Endodermal cell (in vitro differentiated cells): ENCODE results near the gene PLPP4. TPM values are rescaled to one million over a fixed set of nuclear protein-coding genes. Genes with fewer than 3 reads are reported as not detected.

Experiments used
- DNase-seq: peaks from one replicate; pipeline ENCODE4 v3.0.0-alpha.2; 2017
- H3K27ac ChIP-seq: 2 replicates; pipeline ENCODE4 v1.5.1; 2013; ENCODE audit warnings: mild to moderate bottlenecking, low read depth, low read length, moderate library complexity
- H3K27me3 ChIP-seq: 2 replicates; pipeline ENCODE4 v1.6.1; 2013; ENCODE audit warnings: mild to moderate bottlenecking, low read length, moderate library complexity; ENCODE audit not compliant: insufficient read depth, control insufficient read depth, poor library complexity, severe bottlenecking
- H3K36me3 ChIP-seq: 2 replicates; pipeline ENCODE4 v1.7.0; 2013; ENCODE audit warnings: mild to moderate bottlenecking, low read length, moderate library complexity; ENCODE audit not compliant: control insufficient read depth, insufficient read depth
- H3K4me1 ChIP-seq: one replicate; pipeline ENCODE4 v1.7.0; 2013; ENCODE audit warnings: low read length; ENCODE audit not compliant: control insufficient read depth, insufficient read depth
- H3K4me3 ChIP-seq: 2 replicates; pipeline ENCODE4 v1.5.1; 2013; ENCODE audit warnings: mild to moderate bottlenecking, low read length, moderate library complexity
- H3K9ac ChIP-seq: 2 replicates; pipeline ENCODE4 v1.6.1; 2013; ENCODE audit warnings: mild to moderate bottlenecking, low read length, moderate library complexity; ENCODE audit not compliant: poor library complexity, severe bottlenecking; ENCODE audit errors: extremely low read depth
- H3K9me3 ChIP-seq: 2 replicates; pipeline ENCODE4 v1.6.1; 2013; ENCODE audit warnings: mild to moderate bottlenecking, low read length, moderate library complexity; ENCODE audit not compliant: control insufficient read depth
- H3K27ac Mint-ChIP-seq: 2 replicates; pipeline ENCODE4 v1.8.0; 2020; ENCODE audit warnings: mixed read lengths
- H3K27me3 Mint-ChIP-seq: 2 replicates; pipeline ENCODE4 v1.8.0; 2021; ENCODE audit warnings: mild to moderate bottlenecking, mixed read lengths; ENCODE audit not compliant: insufficient read depth
- H3K36me3 Mint-ChIP-seq: 2 replicates; pipeline ENCODE4 v1.8.0; 2020; ENCODE audit warnings: low read depth, mixed read lengths
- H3K4me1 Mint-ChIP-seq: 2 replicates; pipeline ENCODE4 v1.8.0; 2020; ENCODE audit warnings: mixed read lengths
- H3K4me3 Mint-ChIP-seq: 2 replicates; pipeline ENCODE4 v1.8.0; 2020; ENCODE audit warnings: mild to moderate bottlenecking, moderate library complexity, mixed read lengths
- H3K9me3 Mint-ChIP-seq: 2 replicates; pipeline ENCODE4 v1.8.0; 2020; ENCODE audit warnings: mild to moderate bottlenecking, mixed read lengths
- CTCF ChIP-seq: fragments of 200-600 bp; sonication (generic); conservative IDR thresholded peaks from 2 replicates; pipeline ENCODE4 v1.5.0; 2021; ENCODE audit warnings: antibody characterized with exemption, mild to moderate bottlenecking
- WGBS, 2 experiments: methylation state at CpG; one replicate each; pipeline versions ENCODE4 v1.1.5 to v1.1.7; 2013; ENCODE audit warnings: missing lambda C conversion rate in 2 of 2, mixed read lengths in 1 of 2; ENCODE audit not compliant: insufficient coverage in 1 of 2, insufficient read length in 1 of 2; 5-methylcytosine and 5-hydroxymethylcytosine counted together
- total RNA-seq, 2 donors: library from RNA; stranded (reverse); fragmentation: NEBNext Ultra II Directional in 1 of 2; extraction: Animal tissue kit (Norgen Biotek cat#: 25700) in 1 of 2; gene quantifications; 2 replicates in 1 of 2; 3 replicates in 1 of 2; pipeline ENCODE4 v1.2.1, GENCODE V29; 2021

Gene PLPP4
- total RNA-seq, 2 donors from 2014 or later: 8.7 to 14.4 TPM

GRCh38 chr10:120460776-120461175 is 3.7 kb downstream of the PLPP4 start:
- Mint-ChIP-seq H3K4me1 (peaks cover 43% of the 10 kb centered on the region), H3K27me3 (peaks cover 26% of the 10 kb centered on the region), H3K9me3 (no peaks in the 10 kb centered on the region), H3K36me3 (no peaks in the 10 kb centered on the region), H3K27ac (no peak overlapping the region), H3K4me3 (no peak overlapping the region)
- H3K27ac ChIP-seq: no peak overlapping the region
- no peak for TF ChIP-seq CTCF
- no peaks in the 10 kb centered on the region for H3K36me3 ChIP-seq
- peaks cover 18% of the 10 kb centered on the region for H3K4me1 ChIP-seq
- H3K9me3 ChIP-seq: no peaks in the 10 kb centered on the region
- H3K4me3 ChIP-seq: no peak overlapping the region
- no peak overlapping the region for H3K9ac ChIP-seq
- DNase-seq: no peak
- H3K27me3 ChIP-seq: peaks cover 21% of the 10 kb centered on the region

GRCh38 chr10:120462018-120462682 is 5.1 kb downstream of the PLPP4 start:
- H3K27me3 ChIP-seq: peaks cover 15% of the 10 kb centered on the region
- DNase-seq: no peak
- no peaks in the 10 kb centered on the region for H3K36me3 ChIP-seq
- peaks cover 10% of the 10 kb centered on the region for H3K4me1 ChIP-seq
- H3K27ac ChIP-seq: no peak overlapping the region
- H3K27ac Mint-ChIP-seq: no peak overlapping the region
- H3K4me1 Mint-ChIP-seq: peaks cover 38% of the 10 kb centered on the region
- H3K36me3 Mint-ChIP-seq: peaks cover 3% of the 10 kb centered on the region
- H3K27me3 Mint-ChIP-seq: peaks cover 18% of the 10 kb centered on the region
- 91 to 98% methylated on average over 7 to 8 of the region's 8 CpGs for WGBS, 2 experiments
- no peaks in the 10 kb centered on the region for H3K9me3 ChIP-seq
- H3K9me3 Mint-ChIP-seq: no peaks in the 10 kb centered on the region
- H3K9ac ChIP-seq: no peak overlapping the region
- H3K4me3 Mint-ChIP-seq: no peak overlapping the region
- TF ChIP-seq CTCF: no peak
- H3K4me3 ChIP-seq: no peak overlapping the region

- H3K36me3 ChIP-seq: no peaks in the 10 kb centered on the region
- TF ChIP-seq CTCF: no peak
- no peak overlapping the region for H3K4me3 ChIP-seq
- H3K4me1 ChIP-seq: peaks cover 6% of the 10 kb centered on the region
- no peaks in the 10 kb centered on the region for H3K27me3 ChIP-seq
- Mint-ChIP-seq H3K27ac (no peak overlapping the region), H3K4me1 (peaks cover 22% of the 10 kb centered on the region), H3K4me3 (no peak overlapping the region), H3K9me3 (no peaks in the 10 kb centered on the region), H3K36me3 (peaks cover 3% of the 10 kb centered on the region), H3K27me3 (no peaks in the 10 kb centered on the region)
- WGBS, 2 experiments: 67 to 83% methylated on average over 1 to 2 of the region's 2 CpGs
- H3K27ac ChIP-seq: no peak overlapping the region
- H3K9me3 ChIP-seq: no peaks in the 10 kb centered on the region
- DNase-seq: peak; percentile 52
- no peak overlapping the region for H3K9ac ChIP-seq
Observed at GRCh38 chr10:120465138-120465537, 8.1 kb downstream of the PLPP4 start.
